GM23338 (cell line): ENCODE measurements around the gene LRMDA. TPM values are rescaled to one million over a fixed set of nuclear protein-coding genes. Genes with fewer than 3 reads are reported as not detected.

Source experiments
- ATAC-seq: fragments of 200-7000 bp; cut with Tn5 transposase; 3 replicates; pipeline ENCODE4 v1.9.1; 2020
- DNase-seq: peaks from one replicate; pipeline ENCODE4 v3.0.0-alpha.2; 2015; ENCODE audit warnings: low spot score
- H2AFZ ChIP-seq: fragments of 200-600 bp; sonication (generic); 2 replicates; pipeline ENCODE4 v1.8.0; 2016; ENCODE audit warnings: antibody characterized with exemption, mild to moderate bottlenecking, moderate library complexity
- H3F3A ChIP-seq: fragments of 200-600 bp; sonication (generic); replicated peaks from 2 replicates; pipeline ENCODE4 v1.8.0; 2017; ENCODE audit warnings: antibody characterized with exemption, mixed run types, low read depth
- H3K27ac ChIP-seq: fragments of 200-600 bp; sonication (generic); 2 replicates; pipeline ENCODE4 v1.6.1; 2016; ENCODE audit warnings: low read depth
- H3K27me3 ChIP-seq: fragments of 200-600 bp; sonication (generic); 2 replicates; pipeline ENCODE4 v1.8.0; 2016; ENCODE audit warnings: mild to moderate bottlenecking, mixed run types, moderate library complexity; ENCODE audit not compliant: insufficient read depth
- H3K36me3 ChIP-seq: fragments of 200-600 bp; sonication (generic); 2 replicates; pipeline ENCODE4 v1.8.0; 2016; ENCODE audit warnings: mild to moderate bottlenecking; ENCODE audit not compliant: insufficient read depth
- H3K4me1 ChIP-seq: fragments of 200-600 bp; sonication (generic); 2 replicates; pipeline ENCODE4 v1.8.0; 2016; ENCODE audit warnings: mild to moderate bottlenecking, moderate library complexity; ENCODE audit not compliant: insufficient read depth
- H3K4me2 ChIP-seq: fragments of 200-600 bp; sonication (generic); 2 replicates; pipeline ENCODE4 v1.7.1; 2017; ENCODE audit warnings: mixed run types
- H3K4me3 ChIP-seq: fragments of 200-600 bp; sonication (generic); 2 replicates; pipeline ENCODE4 v1.6.1; 2016; ENCODE audit warnings: mixed run types
- H3K79me2 ChIP-seq: fragments of 200-600 bp; sonication (generic); replicated peaks from 2 replicates; pipeline ENCODE4 v1.8.0; 2017; ENCODE audit warnings: mild to moderate bottlenecking; ENCODE audit not compliant: insufficient read depth
- H3K9me2 ChIP-seq: fragments of 200-600 bp; sonication (generic); 2 replicates; pipeline ENCODE4 v1.8.0; 2017; ENCODE audit not compliant: insufficient read depth
- H4K20me1 ChIP-seq: fragments of 200-600 bp; sonication (generic); replicated peaks from 2 replicates; pipeline ENCODE4 v1.8.0; 2017; ENCODE audit warnings: mild to moderate bottlenecking; ENCODE audit not compliant: insufficient read depth
- H3K27ac Mint-ChIP-seq: 2 replicates; pipeline ENCODE4 v1.8.0; 2020; ENCODE audit warnings: inconsistent platforms, mild to moderate bottlenecking, moderate library complexity, mixed read lengths
- H3K27me3 Mint-ChIP-seq: 3 replicates; pipeline ENCODE4 v1.8.0; 2022; ENCODE audit warnings: low read depth, mild to moderate bottlenecking, moderate library complexity, mixed read lengths, inconsistent platforms; ENCODE audit not compliant: insufficient read depth, poor library complexity
- H3K36me3 Mint-ChIP-seq: 3 replicates; pipeline ENCODE4 v1.8.0; 2021; ENCODE audit warnings: low read depth, mild to moderate bottlenecking, inconsistent platforms, moderate library complexity, mixed read lengths
- H3K4me1 Mint-ChIP-seq: 3 replicates; pipeline ENCODE4 v1.8.0; 2020; ENCODE audit warnings: mild to moderate bottlenecking, inconsistent platforms, mixed read lengths
- H3K4me3 Mint-ChIP-seq: 3 replicates; pipeline ENCODE4 v1.8.0; 2021; ENCODE audit warnings: moderate library complexity, mild to moderate bottlenecking, inconsistent platforms, mixed read lengths
- H3K9me3 Mint-ChIP-seq: 3 replicates; pipeline ENCODE4 v1.8.0; 2020; ENCODE audit warnings: moderate library complexity, mild to moderate bottlenecking, inconsistent platforms, mixed read lengths
- CREB1 ChIP-seq: fragments of 250-450 bp; sonication (Bioruptor Pico); IDR thresholded peaks from 2 replicates; pipeline ENCODE4 v1.5.0; 2020; ENCODE audit warnings: low read depth, mild to moderate bottlenecking, moderate library complexity
- EZH2 ChIP-seq: fragments of 200-600 bp; sonication (generic); IDR thresholded peaks from one replicate; pipeline ENCODE4 v1.8.0; 2017; ENCODE audit warnings: antibody characterized with exemption, mild to moderate bottlenecking, low read depth; ENCODE audit not compliant: unreplicated experiment
- EZH2phosphoT487 ChIP-seq: fragments of 200-600 bp; sonication (generic); IDR thresholded peaks from one replicate; pipeline ENCODE4 v1.8.1; 2018; ENCODE audit warnings: antibody characterized with exemption; ENCODE audit not compliant: unreplicated experiment
- JUNB ChIP-seq: IDR thresholded peaks from one replicate; pipeline ENCODE4 v1.6.1; 2016; ENCODE audit warnings: antibody characterized with exemption; ENCODE audit not compliant: unreplicated experiment
- NANOG ChIP-seq: IDR thresholded peaks from 2 replicates; pipeline ENCODE4 v1.6.1; 2016; ENCODE audit warnings: antibody characterized with exemption, borderline replicate concordance
- ZNF114 ChIP-seq: fragments of 250-450 bp; sonication (Bioruptor Pico); IDR thresholded peaks from 2 replicates; pipeline ENCODE4 v1.5.0; 2020; ENCODE audit warnings: mild to moderate bottlenecking, moderate library complexity
- ZNF331 ChIP-seq: fragments of 250-450 bp; sonication (Bioruptor Pico); IDR thresholded peaks from 2 replicates; pipeline ENCODE4 v1.5.0; 2020; ENCODE audit warnings: low read depth, mild to moderate bottlenecking, moderate library complexity
- polyA plus RNA-seq: library from polyadenylated mRNA; unstranded; fragments of >200 nt; fragmentation: Nextera tagmentation; extraction: Ambion mirVana; gene quantifications from 2 replicates; pipeline ENCODE4 v1.2.1, GENCODE V29; 2016
- total RNA-seq: library from RNA; depleted of rRNA; stranded (reverse); fragments of >200 nt; shearing (Covaris generic); gene quantifications from 2 replicates; pipeline ENCODE4 v1.2.3, GENCODE V29; 2014
- TF ChIP-seq, protein P1 (sequence below): fragments of 250-450 bp; sonication (Bioruptor Pico); IDR thresholded peaks from 2 replicates; pipeline ENCODE4 v1.5.0; 2020; ENCODE audit warnings: mild to moderate bottlenecking, moderate library complexity

The LRMDA gene
- total and polyA plus RNA-seq, 2 experiments from 2014 or later, result 0.90 to 1.8 TPM

DNA sequence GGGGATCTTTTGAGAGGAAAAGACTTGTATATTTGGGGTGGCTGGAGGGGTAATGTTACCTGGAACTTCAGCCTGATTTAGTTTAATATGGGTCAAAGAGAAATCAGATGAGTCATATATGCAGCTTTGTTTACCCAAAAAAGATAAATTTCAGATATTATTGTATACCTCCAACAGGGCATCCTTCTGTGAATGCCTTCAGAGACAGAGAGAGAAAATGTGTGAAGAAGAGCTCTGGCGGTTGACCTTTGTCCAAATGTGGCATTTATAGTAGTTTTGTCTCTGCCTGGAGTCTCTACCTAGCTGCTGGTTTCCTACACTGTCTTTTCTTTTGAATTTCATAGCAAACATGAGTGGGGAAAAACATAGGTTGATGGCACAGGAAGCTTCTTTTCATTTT, 21.6 kb downstream of the LRMDA start:
- DNase-seq (no peak), ATAC-seq (no peak)
- H3K36me3 Mint-ChIP-seq, result no peaks in the 10 kb centered on the region
- Histone ChIP-seq H2AFZ (no peak overlapping the region), H3K27me3 (peaks cover 45% of the 10 kb centered on the region), H3K4me1 (peaks cover 52% of the 10 kb centered on the region), H3K36me3 (no peaks in the 10 kb centered on the region), H3K4me3 (no peak overlapping the region), H4K20me1 (no peaks in the 10 kb centered on the region), H3K27ac (no peak overlapping the region), H3K4me2 (no peak overlapping the region), H3F3A (no peaks in the 10 kb centered on the region), H3K9me2 (0 out of 2 replicates have a peak, but pooled peaks cover 4% of the 10 kb centered on the region), H3K79me2 (no peaks in the 10 kb centered on the region)
- no peak overlapping the region for H3K4me3 Mint-ChIP-seq
- H3K4me1 Mint-ChIP-seq, result peaks cover 51% of the 10 kb centered on the region
- no peak overlapping the region for H3K27ac Mint-ChIP-seq
- peaks cover 42% of the 10 kb centered on the region for H3K27me3 Mint-ChIP-seq
- H3K9me3 Mint-ChIP-seq, result no peaks in the 10 kb centered on the region
- no peak for TF ChIP-seq EZH2
- TF ChIP-seq, protein P1, sequence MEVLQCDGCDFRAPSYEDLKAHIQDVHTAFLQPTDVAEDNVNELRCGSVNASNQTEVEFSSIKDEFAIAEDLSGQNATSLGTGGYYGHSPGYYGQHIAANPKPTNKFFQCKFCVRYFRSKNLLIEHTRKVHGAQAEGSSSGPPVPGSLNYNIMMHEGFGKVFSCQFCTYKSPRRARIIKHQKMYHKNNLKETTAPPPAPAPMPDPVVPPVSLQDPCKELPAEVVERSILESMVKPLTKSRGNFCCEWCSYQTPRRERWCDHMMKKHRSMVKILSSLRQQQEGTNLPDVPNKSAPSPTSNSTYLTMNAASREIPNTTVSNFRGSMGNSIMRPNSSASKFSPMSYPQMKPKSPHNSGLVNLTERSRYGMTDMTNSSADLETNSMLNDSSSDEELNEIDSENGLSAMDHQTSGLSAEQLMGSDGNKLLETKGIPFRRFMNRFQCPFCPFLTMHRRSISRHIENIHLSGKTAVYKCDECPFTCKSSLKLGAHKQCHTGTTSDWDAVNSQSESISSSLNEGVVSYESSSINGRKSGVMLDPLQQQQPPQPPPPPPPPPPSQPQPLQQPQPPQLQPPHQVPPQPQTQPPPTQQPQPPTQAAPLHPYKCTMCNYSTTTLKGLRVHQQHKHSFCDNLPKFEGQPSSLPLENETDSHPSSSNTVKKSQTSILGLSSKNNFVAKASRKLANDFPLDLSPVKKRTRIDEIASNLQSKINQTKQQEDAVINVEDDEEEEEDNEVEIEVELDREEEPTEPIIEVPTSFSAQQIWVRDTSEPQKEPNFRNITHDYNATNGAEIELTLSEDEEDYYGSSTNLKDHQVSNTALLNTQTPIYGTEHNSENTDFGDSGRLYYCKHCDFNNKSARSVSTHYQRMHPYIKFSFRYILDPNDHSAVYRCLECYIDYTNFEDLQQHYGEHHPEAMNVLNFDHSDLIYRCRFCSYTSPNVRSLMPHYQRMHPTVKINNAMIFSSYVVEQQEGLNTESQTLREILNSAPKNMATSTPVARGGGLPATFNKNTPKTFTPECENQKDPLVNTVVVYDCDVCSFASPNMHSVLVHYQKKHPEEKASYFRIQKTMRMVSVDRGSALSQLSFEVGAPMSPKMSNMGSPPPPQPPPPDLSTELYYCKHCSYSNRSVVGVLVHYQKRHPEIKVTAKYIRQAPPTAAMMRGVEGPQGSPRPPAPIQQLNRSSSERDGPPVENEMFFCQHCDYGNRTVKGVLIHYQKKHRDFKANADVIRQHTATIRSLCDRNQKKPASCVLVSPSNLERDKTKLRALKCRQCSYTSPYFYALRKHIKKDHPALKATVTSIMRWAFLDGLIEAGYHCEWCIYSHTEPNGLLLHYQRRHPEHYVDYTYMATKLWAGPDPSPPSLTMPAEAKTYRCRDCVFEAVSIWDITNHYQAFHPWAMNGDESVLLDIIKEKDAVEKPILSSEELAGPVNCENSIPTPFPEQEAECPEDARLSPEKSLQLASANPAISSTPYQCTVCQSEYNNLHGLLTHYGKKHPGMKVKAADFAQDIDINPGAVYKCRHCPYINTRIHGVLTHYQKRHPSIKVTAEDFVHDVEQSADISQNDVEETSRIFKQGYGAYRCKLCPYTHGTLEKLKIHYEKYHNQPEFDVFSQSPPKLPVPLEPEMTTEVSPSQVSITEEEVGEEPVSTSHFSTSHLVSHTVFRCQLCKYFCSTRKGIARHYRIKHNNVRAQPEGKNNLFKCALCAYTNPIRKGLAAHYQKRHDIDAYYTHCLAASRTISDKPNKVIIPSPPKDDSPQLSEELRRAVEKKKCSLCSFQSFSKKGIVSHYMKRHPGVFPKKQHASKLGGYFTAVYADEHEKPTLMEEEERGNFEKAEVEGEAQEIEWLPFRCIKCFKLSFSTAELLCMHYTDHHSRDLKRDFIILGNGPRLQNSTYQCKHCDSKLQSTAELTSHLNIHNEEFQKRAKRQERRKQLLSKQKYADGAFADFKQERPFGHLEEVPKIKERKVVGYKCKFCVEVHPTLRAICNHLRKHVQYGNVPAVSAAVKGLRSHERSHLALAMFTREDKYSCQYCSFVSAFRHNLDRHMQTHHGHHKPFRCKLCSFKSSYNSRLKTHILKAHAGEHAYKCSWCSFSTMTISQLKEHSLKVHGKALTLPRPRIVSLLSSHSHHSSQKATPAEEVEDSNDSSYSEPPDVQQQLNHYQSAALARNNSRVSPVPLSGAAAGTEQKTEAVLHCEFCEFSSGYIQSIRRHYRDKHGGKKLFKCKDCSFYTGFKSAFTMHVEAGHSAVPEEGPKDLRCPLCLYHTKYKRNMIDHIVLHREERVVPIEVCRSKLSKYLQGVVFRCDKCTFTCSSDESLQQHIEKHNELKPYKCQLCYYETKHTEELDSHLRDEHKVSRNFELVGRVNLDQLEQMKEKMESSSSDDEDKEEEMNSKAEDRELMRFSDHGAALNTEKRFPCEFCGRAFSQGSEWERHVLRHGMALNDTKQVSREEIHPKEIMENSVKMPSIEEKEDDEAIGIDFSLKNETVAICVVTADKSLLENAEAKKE (CRISPR knock-in tag), result no peak

- Mint-ChIP-seq H3K4me3 (no peak overlapping the region), H3K36me3 (no peaks in the 10 kb centered on the region), H3K27ac (no peak overlapping the region), H3K9me3 (no peaks in the 10 kb centered on the region), H3K4me1 (peaks cover 41% of the 10 kb centered on the region), H3K27me3 (peaks cover 29% of the 10 kb centered on the region)
- no peak for DNase-seq
- H3K27me3 ChIP-seq, result peaks cover 29% of the 10 kb centered on the region
- H3K4me2 ChIP-seq, result no peak overlapping the region
- H3K79me2 ChIP-seq, result no peaks in the 10 kb centered on the region
- no peak overlapping the region for H2AFZ ChIP-seq
- no peaks in the 10 kb centered on the region for H4K20me1 ChIP-seq
- no peak overlapping the region for H3K4me3 ChIP-seq
- no peak for ATAC-seq
- no peaks in the 10 kb centered on the region for H3K36me3 ChIP-seq
- 0 out of 2 replicates have a peak, but pooled peaks cover 4% of the 10 kb centered on the region for H3K9me2 ChIP-seq
- H3K27ac ChIP-seq, result no peak overlapping the region
- H3K4me1 ChIP-seq, result peaks cover 41% of the 10 kb centered on the region
- 0 out of 2 replicates have a peak, but pooled peaks cover 2% of the 10 kb centered on the region for H3F3A ChIP-seq
- no peak for TF ChIP-seq NANOG
- TF ChIP-seq EZH2phosphoT487, result no peak
- TF ChIP-seq ZNF331, result no peak
- no peak for TF ChIP-seq JUNB
- no peak for TF ChIP-seq ZNF114 (CRISPR knock-in tag)
- TF ChIP-seq CREB1 (CRISPR knock-in tag), result no peak
Observed at GRCh38 chr10:75456122-75456521, 24.7 kb downstream of the LRMDA start.
